ENCODE results near the gene SLC35G4. TPM values are rescaled to one million over a fixed set of nuclear protein-coding genes. Genes with fewer than 3 reads are reported as not detected.

SLC35G4 gene
- total and polyA plus RNA-seq, 2 of the 13 experiments (the other 11 are each of a cell fraction or from before 2014, with no cell fraction given), result not detected

- TF ChIP-seq, protein P1, sequence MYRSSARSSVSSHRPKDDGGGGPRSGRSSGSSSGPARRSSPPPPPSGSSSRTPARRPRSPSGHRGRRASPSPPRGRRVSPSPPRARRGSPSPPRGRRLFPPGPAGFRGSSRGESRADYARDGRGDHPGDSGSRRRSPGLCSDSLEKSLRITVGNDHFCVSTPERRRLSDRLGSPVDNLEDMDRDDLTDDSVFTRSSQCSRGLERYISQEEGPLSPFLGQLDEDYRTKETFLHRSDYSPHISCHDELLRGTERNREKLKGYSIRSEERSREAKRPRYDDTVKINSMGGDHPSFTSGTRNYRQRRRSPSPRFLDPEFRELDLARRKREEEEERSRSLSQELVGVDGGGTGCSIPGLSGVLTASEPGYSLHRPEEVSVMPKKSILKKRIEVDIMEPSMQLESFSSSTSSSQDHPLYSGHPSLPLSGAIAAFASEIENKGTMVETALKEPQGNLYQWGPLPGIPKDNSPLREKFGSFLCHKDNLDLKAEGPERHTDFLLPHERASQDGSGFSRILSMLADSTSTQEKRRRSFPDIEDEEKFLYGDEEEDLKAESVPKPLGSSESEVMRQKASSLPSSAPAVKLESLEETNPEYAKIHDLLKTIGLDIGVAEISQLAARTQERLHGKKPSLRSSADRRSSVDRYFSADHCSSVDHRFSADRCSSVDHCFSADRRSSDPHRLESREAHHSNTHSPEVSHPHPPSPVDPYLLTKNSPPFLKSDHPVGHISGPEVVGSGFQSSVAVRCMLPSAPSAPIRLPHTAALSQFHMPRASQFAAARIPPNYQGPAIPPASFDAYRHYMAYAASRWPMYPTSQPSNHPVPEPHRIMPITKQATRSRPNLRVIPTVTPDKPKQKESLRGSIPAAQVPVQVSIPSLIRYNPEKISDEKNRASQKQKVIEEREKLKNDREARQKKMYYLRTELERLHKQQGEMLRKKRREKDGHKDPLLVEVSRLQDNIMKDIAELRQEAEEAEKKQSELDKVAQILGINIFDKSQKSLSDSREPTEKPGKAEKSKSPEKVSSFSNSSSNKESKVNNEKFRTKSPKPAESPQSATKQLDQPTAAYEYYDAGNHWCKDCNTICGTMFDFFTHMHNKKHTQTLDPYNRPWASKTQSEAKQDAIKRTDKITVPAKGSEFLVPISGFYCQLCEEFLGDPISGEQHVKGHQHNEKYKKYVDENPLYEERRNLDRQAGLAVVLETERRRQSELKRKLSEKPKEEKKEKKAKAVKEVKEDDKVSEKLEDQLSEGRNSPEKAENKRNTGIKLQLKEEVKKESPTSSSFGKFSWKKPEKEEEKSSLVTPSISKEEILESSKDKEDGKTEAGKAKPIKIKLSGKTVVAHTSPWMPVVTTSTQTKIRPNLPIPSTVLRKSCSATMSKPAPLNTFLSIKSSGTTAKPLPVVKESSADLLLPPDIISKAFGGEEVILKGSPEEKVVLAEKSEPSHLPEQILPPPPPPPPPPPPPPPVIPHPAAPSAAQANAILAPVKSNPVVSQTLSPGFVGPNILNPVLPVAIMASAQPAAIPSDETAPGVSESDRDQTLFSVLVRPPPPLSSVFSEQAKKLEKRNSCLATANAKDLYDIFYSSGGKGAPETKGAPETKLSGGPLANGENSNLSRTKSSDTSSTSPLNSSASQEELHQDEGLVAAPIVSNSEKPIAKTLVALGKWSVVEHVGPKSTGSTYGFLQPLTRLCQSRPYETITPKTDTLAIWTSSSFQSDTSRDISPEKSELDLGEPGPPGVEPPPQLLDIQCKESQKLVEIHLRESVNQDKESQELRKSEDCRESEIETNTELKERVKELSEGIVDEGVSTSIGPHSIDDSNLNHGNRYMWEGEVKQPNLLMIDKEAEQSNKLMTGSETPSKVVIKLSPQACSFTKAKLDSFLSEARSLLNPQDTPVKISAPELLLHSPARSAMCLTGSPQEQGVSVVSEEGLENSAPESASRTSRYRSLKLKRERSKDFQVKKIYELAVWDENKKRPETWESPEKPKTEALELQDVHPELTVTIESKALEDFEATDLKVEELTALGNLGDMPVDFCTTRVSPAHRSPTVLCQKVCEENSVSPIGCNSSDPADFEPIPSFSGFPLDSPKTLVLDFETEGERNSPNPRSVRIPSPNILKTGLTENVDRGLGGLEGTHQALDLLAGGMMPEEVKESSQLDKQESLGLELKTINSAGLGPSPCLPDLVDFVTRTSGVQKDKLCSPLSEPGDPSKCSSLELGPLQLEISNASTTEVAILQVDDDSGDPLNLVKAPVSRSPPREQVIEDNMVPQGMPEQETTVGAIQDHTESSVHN (CRISPR knock-in tag; IDR thresholded peaks at IDR 0.05), result no peak
- TF ChIP-seq, protein P2, sequence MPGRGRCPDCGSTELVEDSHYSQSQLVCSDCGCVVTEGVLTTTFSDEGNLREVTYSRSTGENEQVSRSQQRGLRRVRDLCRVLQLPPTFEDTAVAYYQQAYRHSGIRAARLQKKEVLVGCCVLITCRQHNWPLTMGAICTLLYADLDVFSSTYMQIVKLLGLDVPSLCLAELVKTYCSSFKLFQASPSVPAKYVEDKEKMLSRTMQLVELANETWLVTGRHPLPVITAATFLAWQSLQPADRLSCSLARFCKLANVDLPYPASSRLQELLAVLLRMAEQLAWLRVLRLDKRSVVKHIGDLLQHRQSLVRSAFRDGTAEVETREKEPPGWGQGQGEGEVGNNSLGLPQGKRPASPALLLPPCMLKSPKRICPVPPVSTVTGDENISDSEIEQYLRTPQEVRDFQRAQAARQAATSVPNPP (CRISPR knock-in tag; IDR thresholded peaks at IDR 0.05), result no peak
- TF ChIP-seq ZNF557 (CRISPR knock-in tag; IDR thresholded peaks at IDR 0.05) (no peak), TERF1 (CRISPR knock-in tag; IDR thresholded peaks at IDR 0.05) (no peak), MTF2 (CRISPR knock-in tag; IDR thresholded peaks at IDR 0.05; ENCODE audit: borderline replicate concordance) (no peak)
Observed at GRCh38 chr18:11653521-11653920, 44.1 kb downstream of the SLC35G4 start (continued).

Data from HepG2 (cell line).